Liver (tissue), 3 donors: Measurements from ENCODE around the gene ITGB3.
"Not testable (repeated sequence)": the region's sequence is repeated elsewhere in the genome, so short reads cannot be mapped to it uniquely, and the experiment has no call there.

Experiments
- CTCF ChIP-seq: fragments of 150-350 bp; IDR thresholded peaks from 2 replicates; pipeline ENCODE4 v1.5.1; 2017; ENCODE audit warnings: improper control_type of control experiment, low read depth, low read length; ENCODE audit not compliant: missing input control
- EGR1 ChIP-seq, 2 donors: IDR thresholded peaks; 2 replicates each; pipeline ENCODE4 v1.6.1; 2016 to 2018; ENCODE audit warnings: antibody characterized with exemption in 2 of 2, low read depth in 2 of 2
- GABPA ChIP-seq, 2 donors: IDR thresholded peaks in 1 of 2; conservative IDR thresholded peaks in 1 of 2; 2 replicates each; pipeline ENCODE4 v1.6.1; 2016; ENCODE audit warnings: antibody characterized with exemption in 2 of 2, mild to moderate bottlenecking in 1 of 2, moderate library complexity in 1 of 2
- HNF4G ChIP-seq: IDR thresholded peaks from 2 replicates; pipeline ENCODE4 v1.6.1; 2016; ENCODE audit warnings: antibody characterized with exemption
- MAX ChIP-seq: IDR thresholded peaks from 2 replicates; pipeline ENCODE4 v1.6.1; 2016; ENCODE audit warnings: antibody characterized with exemption
- RAD21 ChIP-seq, 2 donors: IDR thresholded peaks; 2 replicates each; pipeline ENCODE4 v1.6.1; 2016; ENCODE audit warnings: antibody characterized with exemption in 2 of 2, mild to moderate bottlenecking in 2 of 2
- REST ChIP-seq: IDR thresholded peaks from 2 replicates; pipeline ENCODE4 v1.6.1; 2016; ENCODE audit warnings: antibody characterized with exemption, mild to moderate bottlenecking
- YY1 ChIP-seq: IDR thresholded peaks from 2 replicates; pipeline ENCODE4 v1.6.1; 2016; ENCODE audit warnings: antibody characterized with exemption, mild to moderate bottlenecking
- ZBTB33 ChIP-seq: IDR thresholded peaks from 2 replicates; pipeline ENCODE4 v1.6.1; 2016; ENCODE audit warnings: antibody characterized with exemption
- donor health status: healthy.
- donor health status: healthy.

GRCh38 chr17:47224077-47224476 lies 29.6 kb upstream of the ITGB3 start:
- TF ChIP-seq EGR1 (IDR thresholded peaks at IDR 0.05; ENCODE audit: low read depth in 2 of 2); CTCF; YY1; ZBTB33; REST; HNF4G; RAD21 (IDR thresholded peaks at IDR 0.05); GABPA (IDR thresholded peaks at IDR 0.05 in 1 of 2, conservative IDR thresholded peaks at IDR 0.05 in 1 of 2); MAX: not testable (repeated sequence)
